GM13977 (cell line): ENCODE results near the gene DLG3.

Experiments used
- DNase-seq: peaks from one replicate; pipeline ENCODE4 v3.0.0; 2012; ENCODE audit warnings: low spot score
- CTCF ChIP-seq: IDR thresholded peaks from 2 replicates; pipeline ENCODE4 v1.5.1; 2012; ENCODE audit warnings: mild to moderate bottlenecking, control low read depth; ENCODE audit not compliant: insufficient read depth; ENCODE audit errors: extremely low read depth, missing control alignments
- in situ Hi-C: fragments of 300-500 bp; cut with MboI; formaldehyde crosslinking; loops from one replicate; pipeline ENCODE4 v1.12.0; 2022; ENCODE audit warnings: low sequenced_read_pairs, low pct_unique_long_range_greater_than_20kb, mixed read lengths, inconsistent platforms; ENCODE audit not compliant: unreplicated experiment

DLG3 gene

GRCh38 chrX:70421618-70422017, 23.0 kb upstream of the DLG3 start:
- in situ Hi-C loops: loop anchor here (25.0 kb wide), 1 partner anchor 234 kb away; the partner anchor contains the start of gene DGAT2L6
- DNase-seq: no peak
- TF ChIP-seq CTCF: no peak

- DNase-seq: no peak
- no peak for TF ChIP-seq CTCF
- in situ Hi-C loops: loop anchor here (25.0 kb wide), 1 partner anchor 236 kb away; the partner anchor contains the start of gene DGAT2L6
These were observed 21.7 kb upstream of the DLG3 start, which contains the start of gene GDPD2 for GRCh38 chrX:70422851-70423341. Gene GDPD2, plus strand, starts transcription at chrX:70423314. Its CDS starts 1,671 bp downstream, at chrX:70424985.

- in situ Hi-C loops: loop anchor here (25.0 kb wide), 1 partner anchor 237 kb away; the partner anchor contains the start of gene DGAT2L6
- no peak for TF ChIP-seq CTCF
- DNase-seq: no peak
These were observed 20.5 kb upstream of the DLG3 start for GRCh38 chrX:70423936-70424675.

GRCh38 chrX:70424801-70425200, 19.8 kb upstream of the DLG3 start:
- in situ Hi-C loops: loop anchor here (25.0 kb wide), 1 partner anchor 238 kb away; the partner anchor contains the start of gene DGAT2L6
- no peak for TF ChIP-seq CTCF
- no peak for DNase-seq

GRCh38 chrX:70426286-70427278, 18.1 kb upstream of the DLG3 start:
- no peak for TF ChIP-seq CTCF
- no peak for DNase-seq
- in situ Hi-C loops: no loop called here

GRCh38 chrX:70427365-70427764, 17.3 kb upstream of the DLG3 start:
- TF ChIP-seq CTCF: no peak
- in situ Hi-C loops: no loop called here
- no peak for DNase-seq
